NCI-H1436 treated with DMSO at 0.1 percent for 48 hours (cell line): ENCODE measurements around the gene ENPP7.

Experiments used
- DNase-seq: peaks from one replicate; lab custom pipeline; 2025; lab: John Stamatoyannopoulos, UW

The ENPP7 gene, protein sequence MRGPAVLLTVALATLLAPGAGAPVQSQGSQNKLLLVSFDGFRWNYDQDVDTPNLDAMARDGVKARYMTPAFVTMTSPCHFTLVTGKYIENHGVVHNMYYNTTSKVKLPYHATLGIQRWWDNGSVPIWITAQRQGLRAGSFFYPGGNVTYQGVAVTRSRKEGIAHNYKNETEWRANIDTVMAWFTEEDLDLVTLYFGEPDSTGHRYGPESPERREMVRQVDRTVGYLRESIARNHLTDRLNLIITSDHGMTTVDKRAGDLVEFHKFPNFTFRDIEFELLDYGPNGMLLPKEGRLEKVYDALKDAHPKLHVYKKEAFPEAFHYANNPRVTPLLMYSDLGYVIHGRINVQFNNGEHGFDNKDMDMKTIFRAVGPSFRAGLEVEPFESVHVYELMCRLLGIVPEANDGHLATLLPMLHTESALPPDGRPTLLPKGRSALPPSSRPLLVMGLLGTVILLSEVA

DNA sequence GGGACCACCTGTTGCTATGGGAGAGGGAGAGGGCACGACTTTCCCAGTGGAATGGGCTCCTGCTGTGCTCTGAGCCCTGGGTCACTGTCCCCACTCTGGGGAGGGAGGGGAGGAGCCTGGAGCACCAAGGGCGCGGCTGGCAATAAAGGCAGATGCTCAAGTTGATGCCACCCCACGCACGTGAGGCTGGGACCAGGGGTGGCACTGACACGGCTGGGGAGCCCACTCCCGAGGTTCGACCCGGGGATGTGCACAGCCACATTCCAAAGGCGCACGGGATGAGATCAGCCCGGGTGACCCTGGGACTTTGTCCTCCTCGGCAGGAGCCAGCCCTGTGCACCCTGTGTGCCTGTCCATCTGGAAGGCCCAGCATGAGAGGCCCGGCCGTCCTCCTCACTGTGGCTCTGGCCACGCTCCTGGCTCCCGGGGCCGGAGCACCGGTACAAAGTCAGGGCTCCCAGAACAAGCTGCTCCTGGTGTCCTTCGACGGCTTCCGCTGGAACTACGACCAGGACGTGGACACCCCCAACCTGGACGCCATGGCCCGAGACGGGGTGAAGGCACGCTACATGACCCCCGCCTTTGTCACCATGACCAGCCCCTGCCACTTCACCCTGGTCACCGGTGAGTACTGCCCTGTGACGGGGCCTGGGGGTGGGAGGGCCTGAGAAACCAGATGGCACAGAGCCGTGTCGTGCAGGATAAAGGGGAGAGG lies at the start of gene ENPP7:
ENPP7 (plus strand) TSS at position 175 of the 715 bp plus-strand sequence; CDS start at position 372, 197 bp downstream.
- DNase-seq: no peak

DNA sequence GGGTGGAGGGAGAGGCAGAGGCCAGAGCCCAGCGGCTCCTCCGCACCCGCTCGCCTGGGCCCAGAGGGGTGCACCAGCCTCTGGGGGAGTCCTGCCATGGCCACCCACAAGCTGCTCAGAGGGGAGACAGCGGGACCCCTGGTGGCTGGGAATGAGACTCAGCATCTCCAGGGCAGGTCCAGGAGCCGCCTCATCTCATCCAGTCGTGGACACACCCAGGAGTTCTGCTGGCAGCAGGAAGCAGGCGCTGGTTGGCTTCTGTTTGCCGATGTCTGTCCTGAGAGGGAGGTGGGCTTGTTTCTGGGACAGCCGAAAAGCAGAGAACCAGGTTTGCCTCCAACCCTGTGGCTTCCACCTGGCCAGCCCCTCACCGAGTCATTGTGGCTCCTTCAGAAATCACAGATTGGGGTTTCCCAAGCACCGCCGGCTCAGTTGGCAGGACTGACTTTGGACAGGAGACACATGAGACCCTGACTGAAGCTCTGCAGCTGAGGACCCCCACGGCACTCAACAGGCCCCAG lies 49.6 kb upstream of the ENPP7 start:
- DNase-seq: no peak

DNA sequence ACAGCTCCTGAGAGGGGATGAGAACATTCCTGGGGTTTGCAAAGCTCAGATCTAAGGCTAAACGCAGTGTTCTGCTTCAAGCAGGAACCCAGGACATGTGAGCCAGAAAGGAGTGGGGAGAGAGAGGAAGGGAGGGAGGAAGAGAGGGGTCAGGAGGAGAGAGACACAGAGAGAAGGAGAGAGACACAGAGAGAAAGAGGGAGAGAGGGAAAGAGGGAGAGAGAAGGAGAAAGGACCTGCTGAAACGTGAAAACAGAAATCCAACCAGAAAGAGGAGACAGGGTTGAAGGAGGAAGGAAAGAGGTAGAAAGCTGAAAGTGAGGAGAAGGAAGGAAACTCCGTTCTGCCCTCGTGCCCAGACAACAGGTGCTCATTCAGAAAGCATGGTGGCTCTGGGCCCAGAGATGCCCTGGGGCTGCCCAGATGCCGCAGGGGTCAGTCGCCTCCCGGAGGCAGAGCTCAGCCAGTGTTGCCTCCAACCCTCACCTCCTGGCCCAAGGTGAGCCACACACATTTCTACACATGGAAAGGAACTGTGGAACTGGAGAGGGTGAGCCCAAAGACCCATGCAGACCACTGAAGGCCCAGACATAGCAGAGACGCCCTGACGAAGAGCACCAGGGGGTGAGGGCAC lies 49.0 kb upstream of the ENPP7 start:
- DNase-seq: no peak

DNA sequence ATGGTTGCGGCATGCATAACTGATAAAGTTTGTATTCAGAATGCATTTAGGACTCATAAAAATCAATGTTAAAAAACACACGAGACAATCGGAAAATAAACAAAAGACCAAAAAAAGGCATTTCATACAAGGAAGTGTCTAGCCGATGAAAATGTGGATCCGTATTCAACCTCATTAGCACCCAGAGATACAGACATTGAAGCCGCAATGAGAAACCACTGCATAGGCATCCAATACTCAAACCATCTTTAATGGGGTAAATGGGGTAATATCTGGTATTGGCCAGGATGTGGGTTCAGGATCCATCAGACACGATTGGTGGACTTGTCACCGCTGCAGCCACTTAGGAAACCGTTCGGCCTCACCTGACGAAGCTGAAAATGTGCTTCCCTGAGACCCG lies 47.4 kb upstream of the ENPP7 start:
- DNase-seq: no peak

DNA sequence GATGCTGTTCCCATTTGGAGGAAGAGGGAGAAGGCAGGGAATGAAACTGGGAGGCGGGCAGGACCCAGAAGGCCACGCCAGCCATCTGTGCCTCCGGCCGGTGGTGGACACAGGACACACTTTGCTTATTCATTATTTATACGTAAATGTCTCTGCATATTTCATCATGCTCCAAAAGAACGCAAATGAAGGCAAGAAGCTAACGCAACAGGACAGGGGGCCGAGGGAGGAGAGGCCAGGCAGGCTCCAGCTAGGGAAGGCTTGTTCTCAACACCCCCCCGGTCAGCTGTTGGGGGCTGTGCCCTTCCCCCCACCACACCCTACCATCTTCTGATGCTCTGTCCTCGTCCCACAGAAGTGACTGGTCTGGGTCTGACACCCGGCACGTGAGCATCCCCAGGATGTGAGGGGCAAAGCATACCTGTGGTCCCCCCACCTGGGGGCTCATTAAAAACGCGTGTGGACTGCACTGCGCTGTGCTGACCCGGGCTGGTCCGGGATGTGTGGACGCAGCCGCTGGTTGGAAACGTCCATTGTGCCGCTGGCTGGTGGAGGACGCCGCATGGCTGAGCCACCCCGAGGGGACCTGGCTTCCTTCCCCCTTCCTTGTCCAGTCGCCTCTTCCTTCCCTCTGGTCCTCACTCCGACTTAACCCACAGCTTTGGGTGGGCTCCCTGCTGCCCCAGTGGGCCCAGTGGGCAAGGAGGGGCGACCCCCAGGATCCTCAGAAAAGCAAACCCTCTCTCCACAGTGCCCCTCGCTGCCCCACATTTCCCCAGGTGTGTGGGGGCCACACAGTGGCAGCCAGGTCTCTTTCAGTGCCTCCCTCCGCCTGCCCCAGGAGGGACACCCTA lies 46.4 kb upstream of the ENPP7 start:
- DNase-seq: no peak

DNA sequence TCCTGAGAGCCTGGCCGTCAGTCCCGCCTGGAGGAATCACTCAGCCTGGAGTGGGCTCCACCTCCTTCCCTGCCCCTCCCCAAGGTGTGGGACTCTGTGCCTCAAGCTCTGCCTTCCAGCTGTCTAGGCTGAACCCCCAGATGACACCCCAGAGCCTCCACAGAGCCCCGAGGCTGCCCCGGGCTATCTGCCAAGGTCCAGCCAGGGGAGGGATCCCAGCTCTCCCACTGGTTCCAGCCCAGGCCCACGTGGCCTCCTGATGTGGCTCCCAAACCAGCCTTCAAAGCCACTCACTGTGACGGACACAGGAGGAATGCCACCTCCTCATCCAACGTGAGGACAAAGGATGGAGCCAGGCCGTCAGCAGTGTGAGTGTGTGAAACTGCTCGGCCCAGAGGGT lies 45.6 kb upstream of the ENPP7 start:
- DNase-seq: no peak

DNA sequence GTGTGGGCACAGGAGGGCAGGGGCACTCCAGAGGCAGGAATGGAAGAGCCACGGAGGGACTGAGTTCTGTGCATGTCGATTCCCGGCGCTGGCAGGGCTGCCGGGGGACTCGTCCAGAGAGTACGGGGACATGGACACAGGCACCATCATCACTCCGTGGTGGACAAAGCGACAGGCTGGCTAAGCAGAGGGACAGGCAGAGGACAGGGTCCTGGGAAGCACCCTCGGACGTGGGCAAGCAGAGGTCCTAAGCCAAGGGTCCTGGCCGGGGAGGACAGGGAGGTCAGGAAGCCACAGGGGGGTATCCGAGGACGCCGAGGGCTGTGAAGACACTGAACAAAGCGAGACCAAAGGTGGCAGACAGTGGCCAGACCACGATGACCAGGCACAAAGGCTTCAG lies 44.3 kb upstream of the ENPP7 start:
- DNase-seq: no peak

DNA sequence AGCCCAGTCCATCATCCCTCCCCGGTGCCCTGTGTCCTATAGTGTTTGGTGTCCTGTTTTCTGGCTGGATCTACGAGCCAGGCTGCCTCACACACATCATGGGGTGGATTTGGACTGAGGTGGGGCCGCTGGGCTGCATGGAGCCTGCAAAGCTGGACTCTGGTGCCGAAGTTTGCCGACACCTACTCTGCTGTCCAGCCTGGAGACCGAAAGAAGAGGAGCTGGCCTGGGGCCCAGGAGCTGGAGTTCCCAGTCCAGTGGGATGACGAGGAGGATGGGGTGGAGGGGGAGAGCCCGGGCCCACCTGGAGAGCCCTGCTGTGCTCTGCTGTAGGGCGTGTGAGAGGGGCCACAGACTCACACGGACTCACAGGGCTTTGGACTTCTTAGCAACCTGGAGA lies 40.3 kb upstream of the ENPP7 start:
- no peak for DNase-seq

DNA sequence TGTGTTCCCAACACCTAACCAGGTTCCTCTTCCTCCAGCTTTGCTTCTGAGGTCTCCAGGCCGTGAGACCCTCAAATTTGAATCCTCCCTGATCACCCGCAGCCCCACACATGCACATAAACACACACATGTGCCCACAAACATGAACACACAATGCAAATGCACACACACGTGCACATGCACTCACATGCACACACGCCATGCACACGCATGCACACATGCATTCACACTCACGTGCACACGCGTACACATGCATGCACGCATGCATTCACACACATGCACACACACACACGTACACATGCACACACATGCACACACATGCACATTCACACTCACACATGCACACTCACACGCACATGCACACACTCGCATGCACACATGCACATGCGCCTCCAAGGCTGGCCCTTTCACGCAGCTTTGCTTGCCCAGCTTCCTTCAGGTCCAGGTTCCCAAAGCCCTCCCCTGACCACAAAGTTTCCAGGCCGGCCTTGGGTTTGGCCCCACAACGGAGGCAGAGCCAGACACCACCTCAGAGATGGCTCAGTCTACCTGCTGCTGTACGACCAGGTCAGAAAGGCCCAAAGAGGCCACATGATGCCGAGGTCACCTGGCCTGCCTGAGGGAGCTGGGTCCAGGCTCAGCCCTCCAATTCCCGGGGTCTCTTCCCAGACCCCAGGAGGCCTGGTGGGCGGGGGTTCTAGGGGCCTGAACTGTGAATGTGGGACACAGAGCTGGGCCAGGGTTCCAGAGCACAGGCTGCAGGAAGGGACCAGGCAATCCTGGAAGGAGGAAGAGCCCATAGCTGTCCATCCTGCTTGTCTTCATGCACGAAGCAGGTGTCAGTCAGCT lies 39.5 kb upstream of the ENPP7 start:
- DNase-seq: no peak

DNA sequence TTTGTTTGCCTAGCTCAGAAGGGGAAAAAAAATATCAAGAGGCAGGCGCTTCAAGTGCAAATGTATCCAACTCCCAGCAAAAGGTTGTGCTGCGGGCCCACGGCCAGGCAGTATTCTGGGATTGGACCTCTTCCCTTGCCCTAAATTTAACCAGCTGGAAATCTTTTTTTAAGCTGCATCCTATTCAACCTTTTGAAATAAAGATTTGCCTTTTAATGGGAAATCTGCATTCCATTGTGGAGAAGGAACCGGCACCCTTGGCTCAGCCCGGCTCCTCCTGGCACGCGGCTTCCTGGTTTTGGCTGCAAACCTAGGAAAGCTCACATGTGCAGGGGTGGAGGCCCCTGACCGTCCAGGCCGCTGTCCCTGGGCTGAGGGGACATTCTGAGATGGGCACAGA lies 38.8 kb upstream of the ENPP7 start:
- no peak for DNase-seq

DNA sequence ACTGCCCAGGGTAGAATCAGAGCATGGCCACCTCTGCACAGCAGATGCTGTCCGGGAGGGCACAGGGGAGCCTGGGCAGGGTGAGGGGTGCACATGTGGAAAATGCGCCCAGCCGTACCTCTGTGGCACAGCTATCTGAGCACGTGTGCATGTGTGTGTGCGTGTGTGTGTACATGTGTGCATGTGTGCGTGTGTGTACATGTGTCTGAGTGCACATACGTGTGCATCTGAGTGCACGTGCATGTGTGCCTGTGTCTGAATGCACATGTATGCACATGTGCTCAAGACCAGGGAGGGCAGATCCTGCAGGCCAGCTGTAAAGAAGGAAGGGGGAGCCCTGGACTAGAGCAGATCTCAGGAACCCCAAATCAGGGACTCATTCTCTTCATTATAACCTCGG lies 37.3 kb upstream of the ENPP7 start:
- no peak for DNase-seq

DNA sequence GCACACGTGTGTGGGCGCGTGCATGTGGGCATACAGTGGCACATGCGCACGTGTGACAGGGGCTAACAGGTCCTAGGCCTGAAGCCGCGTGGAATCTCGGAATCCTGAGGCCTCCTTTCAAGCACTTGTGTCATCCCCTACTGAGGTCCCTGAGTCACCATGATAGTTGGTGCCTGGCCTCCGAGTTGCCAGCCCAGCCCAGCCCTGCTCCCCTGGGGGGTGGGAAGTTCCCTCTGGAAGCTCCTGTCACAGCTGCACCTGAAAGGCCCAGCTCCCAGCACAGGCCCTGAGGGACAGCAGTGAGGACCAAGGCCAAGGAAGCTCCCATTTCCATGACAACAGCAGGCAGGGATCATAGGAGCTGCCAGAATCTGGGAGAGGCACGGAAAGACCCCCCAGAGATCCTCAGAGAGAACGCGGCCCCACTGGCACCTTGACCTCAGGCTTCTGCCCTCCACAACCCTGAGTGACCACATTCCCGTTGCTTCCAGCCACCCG lies 35.4 kb upstream of the ENPP7 start:
- DNase-seq: no peak

DNA sequence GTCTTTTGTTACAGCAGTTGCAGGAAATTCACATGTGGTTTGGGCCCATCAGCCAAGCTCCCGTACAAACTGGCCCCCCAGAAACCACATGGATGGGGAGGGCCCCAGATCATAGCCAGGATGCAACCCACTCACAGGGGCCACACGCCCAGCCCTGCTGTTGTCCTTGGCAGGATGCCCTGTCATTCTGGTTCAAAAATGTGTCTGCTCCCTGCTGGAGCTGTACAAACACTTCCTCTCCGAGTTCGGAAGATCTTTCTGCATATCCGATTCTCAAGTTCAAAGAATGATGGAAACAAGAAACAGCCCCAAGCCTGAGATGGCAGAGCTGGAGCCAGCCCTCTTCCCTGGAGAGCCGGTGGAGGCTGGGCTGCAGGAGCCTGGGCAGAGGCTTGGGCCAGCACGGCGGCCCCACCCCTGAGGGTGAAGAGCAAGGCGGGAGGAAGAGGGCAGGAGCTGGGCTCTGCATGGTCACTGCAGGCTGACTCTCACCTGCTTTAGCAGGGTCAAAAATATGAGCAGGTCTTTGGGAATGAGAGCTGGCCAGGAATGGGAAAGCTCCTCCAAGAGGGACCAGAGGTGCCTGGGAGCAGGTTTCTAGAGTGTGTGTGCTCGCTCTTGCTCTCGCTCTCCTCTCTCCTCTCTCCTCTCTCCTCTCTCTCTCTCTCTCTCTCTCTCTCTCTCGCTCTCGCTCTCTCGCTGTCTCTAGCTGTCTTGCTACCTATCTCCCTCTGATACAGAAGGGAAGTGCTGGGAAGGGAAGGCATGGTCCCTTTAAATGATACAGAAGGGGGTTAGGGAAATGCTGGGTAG lies 34.7 kb upstream of the ENPP7 start:
- no peak for DNase-seq

DNA sequence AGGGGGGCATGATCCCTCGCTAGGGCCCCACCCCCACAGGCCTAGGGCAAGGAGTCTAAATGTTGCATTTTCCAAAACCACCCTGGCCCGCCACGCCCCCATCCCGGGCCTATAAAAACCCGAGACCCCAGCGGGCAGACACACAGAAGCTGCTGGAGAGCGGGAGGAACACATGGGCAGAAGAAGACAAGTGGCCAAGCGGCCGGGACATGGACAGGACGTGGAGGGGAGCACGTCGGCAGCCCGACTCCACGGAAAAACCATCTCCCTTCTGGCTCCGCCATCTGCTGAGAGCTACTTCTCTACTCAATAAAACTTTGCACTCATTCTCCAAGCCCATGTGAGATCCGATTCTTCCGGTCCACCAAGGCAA lies 34.1 kb upstream of the ENPP7 start:
- no peak for DNase-seq

DNA sequence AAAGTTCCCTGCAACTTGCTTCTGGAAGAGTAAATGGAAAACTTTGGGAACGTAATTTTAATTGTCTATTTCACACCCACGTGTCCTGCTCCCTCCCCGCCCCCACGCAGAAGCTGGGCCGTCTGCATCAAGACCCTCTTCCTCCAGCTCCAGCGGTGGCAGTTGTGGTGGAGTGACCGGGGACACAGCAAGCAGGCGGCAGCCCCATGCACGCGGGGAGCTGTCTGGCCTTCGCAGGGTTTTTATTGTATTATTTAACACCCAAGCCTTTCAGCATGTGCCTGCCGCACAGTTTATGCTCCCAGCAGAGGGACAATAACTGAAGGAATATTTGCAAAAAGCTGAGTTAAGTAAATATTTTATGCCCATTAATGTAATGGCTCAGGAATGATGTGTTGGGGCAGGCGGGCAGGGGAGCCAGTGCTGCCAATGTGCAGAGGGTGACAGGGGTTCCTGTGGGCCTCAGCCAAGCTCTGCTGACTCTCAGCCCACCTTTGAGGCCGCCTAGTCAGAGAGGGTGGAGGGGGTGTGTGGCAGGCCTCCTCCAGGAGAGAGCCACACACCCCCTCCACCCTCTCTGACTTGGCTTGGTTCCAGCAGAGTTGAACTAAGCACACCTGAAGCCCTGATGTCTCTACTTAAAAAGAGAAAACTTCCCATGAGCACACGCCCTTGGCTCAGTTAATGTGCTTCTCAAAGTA lies 32.4 kb upstream of the ENPP7 start:
- DNase-seq: no peak

DNA sequence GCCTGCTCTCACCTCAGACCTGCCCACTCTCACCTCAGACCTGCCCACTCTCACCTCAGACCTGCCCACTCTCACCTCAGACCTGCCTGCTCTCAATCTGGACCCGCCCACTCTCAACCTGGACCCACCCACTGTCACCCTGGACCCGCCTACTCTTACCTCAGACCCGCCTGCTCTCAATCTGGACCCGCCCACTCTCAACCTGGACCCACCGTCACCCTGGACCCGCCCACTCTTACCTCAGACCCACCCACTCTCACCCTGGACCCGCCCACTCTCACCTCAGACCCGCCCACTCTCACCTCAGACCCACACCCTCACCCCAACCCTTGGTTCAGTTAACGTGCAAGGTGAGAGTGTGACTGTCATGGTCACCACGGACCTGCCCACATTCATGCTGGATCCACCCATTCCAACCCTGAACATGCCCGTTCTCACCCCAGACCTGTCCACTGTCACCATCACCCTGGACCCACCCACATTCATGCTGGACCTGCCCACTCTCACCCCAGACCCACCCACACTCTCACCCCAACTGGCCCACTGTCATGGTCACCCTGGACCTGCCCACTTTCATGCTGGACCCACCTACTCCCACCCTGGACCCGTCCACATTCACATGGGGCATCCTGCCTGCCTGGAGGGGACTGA lies 31.2 kb upstream of the ENPP7 start:
- DNase-seq: no peak

DNA sequence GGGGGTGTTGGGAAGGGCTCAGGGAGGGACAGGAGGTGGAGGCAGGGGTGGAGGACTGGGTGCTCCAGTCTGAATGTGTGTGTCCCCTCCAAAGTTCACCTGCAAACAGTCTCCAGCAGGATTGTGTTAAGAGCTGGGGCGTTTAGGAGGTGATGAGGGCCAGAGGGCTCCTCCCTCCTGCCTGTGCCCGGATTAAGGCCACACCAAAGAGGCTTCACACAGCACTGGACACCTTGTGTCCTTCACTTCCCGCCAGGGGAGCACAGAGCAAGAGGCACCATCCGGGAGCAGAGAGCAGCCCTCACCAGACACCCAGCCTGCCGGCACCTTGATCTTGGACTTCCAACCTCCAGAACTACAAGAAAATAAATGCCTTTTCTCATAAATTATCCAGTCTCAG lies 30.2 kb upstream of the ENPP7 start:
- DNase-seq: no peak

DNA sequence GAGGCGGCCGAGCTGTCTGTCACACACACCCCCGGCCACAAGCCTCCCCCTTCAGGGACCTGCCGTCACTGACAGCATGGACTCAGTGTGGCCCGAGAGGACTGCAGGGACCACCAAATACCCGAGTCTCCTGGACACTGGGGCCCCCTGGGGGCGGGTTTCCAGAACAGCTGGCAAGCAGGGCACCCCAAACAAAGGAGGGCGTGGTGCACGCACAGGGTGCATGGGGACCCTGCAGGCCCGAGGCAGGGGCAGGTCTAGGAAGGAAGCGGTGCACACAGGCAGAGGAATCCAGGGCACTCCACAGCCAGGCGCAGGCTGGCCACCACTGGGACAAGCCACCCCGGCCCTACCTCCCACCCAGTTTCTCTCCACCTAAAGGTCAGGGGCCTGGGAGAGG lies 28.7 kb upstream of the ENPP7 start:
- DNase-seq: no peak
